Smooth muscle cell (in vitro differentiated cells): ENCODE results near the gene PSME3IP1. TPM values are rescaled to one million over a fixed set of nuclear protein-coding genes. Genes with fewer than 3 reads are reported as not detected.

Experiments used
- DNase-seq: peaks from one replicate; lab custom pipeline; 2025; ENCODE audit not compliant: unreplicated experiment; lab: John Stamatoyannopoulos, UW
- H2AFZ ChIP-seq: fragments of 200-600 bp; sonication (generic); 2 replicates; pipeline ENCODE4 v1.6.0; 2016; ENCODE audit warnings: antibody characterized with exemption, low read depth, mild to moderate bottlenecking
- H3F3A ChIP-seq: fragments of 200-600 bp; sonication (generic); 2 replicates; pipeline ENCODE4 v1.6.0; 2017; ENCODE audit warnings: antibody characterized with exemption, low read depth
- H3K27ac ChIP-seq: fragments of 200-600 bp; sonication (generic); 2 replicates; pipeline ENCODE4 v1.5.1; 2016; ENCODE audit warnings: low read depth, mild to moderate bottlenecking
- H3K27me3 ChIP-seq: fragments of 200-600 bp; sonication (generic); 2 replicates; pipeline ENCODE4 v1.6.1; 2016; ENCODE audit warnings: low read depth, mild to moderate bottlenecking
- H3K36me3 ChIP-seq: fragments of 200-600 bp; sonication (generic); 2 replicates; pipeline ENCODE4 v1.5.1; 2016; ENCODE audit warnings: low read depth
- H3K4me1 ChIP-seq: fragments of 200-600 bp; sonication (generic); 2 replicates; pipeline ENCODE4 v1.5.1; 2016; ENCODE audit warnings: low read depth
- H3K4me2 ChIP-seq: fragments of 200-600 bp; sonication (generic); 2 replicates; pipeline ENCODE4 v1.6.0; 2016; ENCODE audit warnings: mild to moderate bottlenecking
- H3K4me3 ChIP-seq: fragments of 200-600 bp; sonication (generic); 2 replicates; pipeline ENCODE4 v1.5.1; 2016; ENCODE audit warnings: mild to moderate bottlenecking
- H3K79me2 ChIP-seq: fragments of 200-600 bp; sonication (generic); 2 replicates; pipeline ENCODE4 v1.6.0; 2016; ENCODE audit warnings: low read depth, mild to moderate bottlenecking
- H3K9ac ChIP-seq: fragments of 200-600 bp; sonication (generic); 2 replicates; pipeline ENCODE4 v1.6.0; 2016; ENCODE audit warnings: low read depth
- H3K9me3 ChIP-seq: fragments of 200-600 bp; sonication (generic); replicated peaks from 2 replicates; pipeline ENCODE4 v1.5.1; 2016; ENCODE audit warnings: low read depth
- H4K20me1 ChIP-seq: fragments of 200-600 bp; sonication (generic); 2 replicates; pipeline ENCODE4 v1.6.0; 2016; ENCODE audit warnings: low read depth
- CTCF ChIP-seq: fragments of 200-600 bp; sonication (generic); IDR thresholded peaks from 2 replicates; pipeline ENCODE4 v1.5.1; 2017; ENCODE audit warnings: borderline replicate concordance, mild to moderate bottlenecking, antibody characterized with exemption; ENCODE audit not compliant: insufficient read depth, poor library complexity, severe bottlenecking
- WGBS: methylation state at CpG from one replicate; pipeline ENCODE4 v1.1.7; 2016; ENCODE audit warnings: low lambda C conversion rate; 5-methylcytosine and 5-hydroxymethylcytosine counted together
- polyA plus RNA-seq: library from polyadenylated mRNA; unstranded; fragments of >200 nt; fragmentation: Nextera tagmentation; extraction: Ambion mirVana; gene quantifications from 2 replicates; pipeline ENCODE4 v1.2.1, GENCODE V29; 2016
- total RNA-seq: library from RNA; depleted of rRNA; stranded (reverse); fragments of >200 nt; gene quantifications from 2 replicates; pipeline ENCODE4 v1.2.3, GENCODE V29; 2014

The PSME3IP1 gene
- total and polyA plus RNA-seq, 2 experiments from 2014 or later = 58.1 to 104 TPM

GRCh38 chr16:57223057-57223456, 37.2 kb upstream of the PSME3IP1 start:
- H3K9ac ChIP-seq = no peak overlapping the region
- H3K27ac ChIP-seq = no peak overlapping the region
- DNase-seq = no peak
- no peak overlapping the region for H2AFZ ChIP-seq
- 96% methylated on average over 1 of the region's 1 CpG for WGBS
- no peak overlapping the region for H3K4me2 ChIP-seq
- H3K9me3 ChIP-seq = no peaks in the 10 kb centered on the region
- TF ChIP-seq CTCF = no peak
- H3K4me3 ChIP-seq = no peak overlapping the region
- H3F3A ChIP-seq = peaks cover 22% of the 10 kb centered on the region
- peaks cover 7% of the 10 kb centered on the region for H3K79me2 ChIP-seq
- peaks cover 35% of the 10 kb centered on the region for H3K36me3 ChIP-seq
- H4K20me1 ChIP-seq = no peaks in the 10 kb centered on the region
- H3K27me3 ChIP-seq = no peaks in the 10 kb centered on the region
- no peaks in the 10 kb centered on the region for H3K4me1 ChIP-seq

DNA sequence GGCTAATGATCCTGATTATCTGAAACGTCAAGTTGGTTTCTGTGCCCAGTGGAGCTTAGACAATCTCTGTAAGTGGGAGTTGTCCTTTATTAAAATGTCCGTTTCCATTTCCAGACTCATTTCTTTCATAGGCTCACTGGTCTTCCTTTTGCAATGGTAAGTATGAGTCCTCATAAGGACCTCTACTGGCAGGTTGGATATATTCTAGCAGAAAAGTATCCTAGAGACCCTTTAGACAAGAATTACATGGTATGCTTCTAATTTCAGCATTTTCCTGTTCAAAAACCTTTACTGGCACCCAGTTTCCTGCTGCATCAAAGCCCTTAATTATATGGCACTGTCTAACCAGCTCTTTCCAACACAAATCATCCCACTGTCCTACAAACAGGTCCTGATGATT, 31.1 kb upstream of the PSME3IP1 start:
- Histone ChIP-seq H3K79me2 (peaks cover 11% of the 10 kb centered on the region), H3K36me3 (peaks cover 71% of the 10 kb centered on the region), H3K4me3 (no peak overlapping the region), H2AFZ (no peak overlapping the region), H3F3A (no peaks in the 10 kb centered on the region), H3K27ac (no peak overlapping the region), H3K4me2 (no peak overlapping the region), H4K20me1 (no peaks in the 10 kb centered on the region), H3K4me1 (no peaks in the 10 kb centered on the region), H3K27me3 (no peaks in the 10 kb centered on the region), H3K9me3 (peaks cover 13% of the 10 kb centered on the region), H3K9ac (no peak overlapping the region)
- DNase-seq = no peak
- no peak for TF ChIP-seq CTCF
- 95% methylated on average over 2 of the region's 2 CpGs for WGBS

- Histone ChIP-seq H4K20me1 (no peaks in the 10 kb centered on the region), H3K4me1 (no peaks in the 10 kb centered on the region), H3F3A (no peaks in the 10 kb centered on the region), H3K4me3 (no peak overlapping the region), H3K79me2 (peaks cover 6% of the 10 kb centered on the region), H3K4me2 (no peak overlapping the region), H3K9ac (no peak overlapping the region), H2AFZ (no peak overlapping the region), H3K27ac (no peak overlapping the region), H3K9me3 (peaks cover 13% of the 10 kb centered on the region), H3K27me3 (no peaks in the 10 kb centered on the region), H3K36me3 (peaks cover 64% of the 10 kb centered on the region)
- 96% methylated on average over 1 of the region's 1 CpG for WGBS
- no peak for TF ChIP-seq CTCF
- DNase-seq = no peak
Measured at GRCh38 chr16:57213462-57213861, 27.6 kb upstream of the PSME3IP1 start.

- Histone ChIP-seq H3K9me3 (no peaks in the 10 kb centered on the region), H3K27ac (no peak overlapping the region), H3K4me1 (no peaks in the 10 kb centered on the region), H3K4me3 (no peak overlapping the region), H2AFZ (no peak overlapping the region), H4K20me1 (peaks cover 17% of the 10 kb centered on the region), H3F3A (no peaks in the 10 kb centered on the region), H3K9ac (no peak overlapping the region), H3K79me2 (peaks cover 30% of the 10 kb centered on the region), H3K27me3 (no peaks in the 10 kb centered on the region), H3K36me3 (peaks cover 45% of the 10 kb centered on the region), H3K4me2 (no peak overlapping the region)
- no peak for DNase-seq
- TF ChIP-seq CTCF = no peak
- 95% methylated on average over 4 of the region's 5 CpGs for WGBS
Measured at GRCh38 chr16:57209780-57210179, 23.9 kb upstream of the PSME3IP1 start.
